GM18517 (cell line): ENCODE measurements around the gene MXD3.

Experiments
- ATAC-seq: cut with Tn5 transposase; IDR thresholded peaks from one replicate; pipeline ENCODE4 v1.9.1; 2021; ENCODE audit warnings: mild to moderate bottlenecking, moderate library complexity; ENCODE audit not compliant: unreplicated experiment

The MXD3 gene

GRCh38 chr5:177327539-177328522 lies 16.1 kb upstream of the MXD3 start:
- no peak for ATAC-seq

- no peak for ATAC-seq
Observed at GRCh38 chr5:177325868-177326381, 14.2 kb upstream of the MXD3 start.

DNA sequence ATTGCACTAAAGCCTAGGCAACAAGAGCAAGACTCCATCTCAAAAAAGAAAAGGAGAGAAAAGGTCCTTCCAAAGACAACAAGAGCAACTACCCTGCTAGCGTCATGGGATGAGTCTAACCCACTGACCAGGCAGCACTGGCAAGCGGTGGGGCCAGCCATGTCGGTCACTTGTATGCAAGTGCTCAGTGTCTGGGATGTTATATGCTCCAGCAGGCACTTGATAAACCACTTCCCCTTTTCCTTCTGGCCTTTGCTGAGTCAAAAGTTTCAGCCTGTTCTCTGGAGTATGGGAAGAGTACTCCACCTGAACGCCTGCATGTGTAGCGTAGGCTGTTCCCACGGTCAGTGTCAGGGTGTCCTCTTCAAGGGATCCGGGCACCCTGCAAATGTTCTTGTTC lies 9.2 kb upstream of the MXD3 start:
- ATAC-seq, result no peak

- ATAC-seq, result no peak
Observed at GRCh38 chr5:177319913-177320588, 8.4 kb upstream of the MXD3 start.

DNA sequence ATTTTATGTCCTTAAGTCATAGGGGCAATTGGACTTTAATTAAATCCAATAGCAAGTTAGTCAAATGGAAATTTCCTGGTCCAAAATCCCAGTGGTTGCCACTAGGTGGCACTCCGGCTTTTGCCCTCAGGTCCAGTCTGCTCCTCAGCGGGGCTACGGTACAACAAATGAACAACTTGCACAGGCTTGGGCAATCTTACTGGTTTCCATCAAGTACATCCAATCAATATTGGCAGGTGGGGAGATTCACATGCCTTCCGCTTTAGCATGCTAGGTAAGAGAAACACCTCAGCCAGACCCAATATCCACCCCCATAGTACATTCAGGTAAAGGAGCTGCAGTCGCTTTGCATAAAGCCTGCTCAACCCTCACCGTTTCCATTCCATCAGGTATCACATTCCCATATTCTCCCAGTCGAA lies 6.3 kb upstream of the MXD3 start:
- ATAC-seq, result no peak

GRCh38 chr5:177316005-177316404 lies 4.3 kb upstream of the MXD3 start:
- ATAC-seq, result no peak

GRCh38 chr5:177315411-177315810 lies 3.7 kb upstream of the MXD3 start:
- ATAC-seq, result no peak

DNA sequence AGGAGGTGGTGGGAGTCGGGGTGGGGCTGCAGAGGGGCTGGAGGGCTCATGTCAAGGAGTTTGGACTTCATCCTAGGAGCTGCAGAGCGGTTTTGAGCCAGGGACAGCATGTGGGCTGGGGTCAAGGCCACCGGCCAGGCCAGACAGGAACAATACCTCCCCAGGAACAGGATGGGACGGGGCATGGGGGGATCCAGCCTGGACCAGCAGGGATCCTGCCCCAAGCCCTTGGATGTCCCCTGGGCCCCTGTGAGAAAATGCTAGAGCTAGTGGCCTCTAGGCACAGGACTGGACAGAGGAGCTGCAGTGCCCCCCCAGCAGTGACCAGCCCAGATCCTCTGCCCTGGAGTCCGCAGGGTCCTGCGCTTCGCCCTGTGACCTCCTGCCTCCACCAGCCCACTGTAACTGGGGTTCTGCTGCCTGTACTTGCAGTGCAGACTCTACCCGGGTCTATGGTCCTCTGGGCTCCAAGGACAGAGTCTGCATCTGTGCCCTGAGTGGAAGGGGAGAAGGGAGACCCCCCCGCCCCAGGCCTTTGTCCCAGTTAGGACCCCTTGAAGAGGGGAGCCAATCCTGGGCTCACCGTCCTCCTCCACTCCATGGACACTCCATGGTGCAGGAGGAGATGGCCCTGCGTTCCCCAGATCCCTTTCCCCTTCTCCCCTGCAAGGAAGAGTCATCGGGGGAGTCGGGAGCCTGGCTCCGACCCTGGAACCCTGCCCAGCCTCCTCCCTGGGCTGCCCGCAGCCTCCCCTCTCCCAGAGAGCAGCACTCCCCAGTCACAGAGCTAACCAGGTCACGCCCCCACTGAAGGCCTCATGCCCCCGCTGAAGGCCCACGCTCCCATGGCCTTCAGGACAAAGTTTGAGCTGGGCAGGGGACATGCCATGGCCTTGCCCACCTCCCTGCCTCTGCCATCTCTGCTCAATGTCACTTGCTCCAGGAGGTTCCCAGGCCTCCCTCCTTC lies 3.0 kb upstream of the MXD3 start:
- ATAC-seq, result no peak

GRCh38 chr5:177313561-177314259 lies 2.0 kb upstream of the MXD3 start:
- ATAC-seq, result no peak

- ATAC-seq, result peak; percentile 35
Observed at GRCh38 chr5:177312649-177313181, 1.0 kb upstream of the MXD3 start.

DNA sequence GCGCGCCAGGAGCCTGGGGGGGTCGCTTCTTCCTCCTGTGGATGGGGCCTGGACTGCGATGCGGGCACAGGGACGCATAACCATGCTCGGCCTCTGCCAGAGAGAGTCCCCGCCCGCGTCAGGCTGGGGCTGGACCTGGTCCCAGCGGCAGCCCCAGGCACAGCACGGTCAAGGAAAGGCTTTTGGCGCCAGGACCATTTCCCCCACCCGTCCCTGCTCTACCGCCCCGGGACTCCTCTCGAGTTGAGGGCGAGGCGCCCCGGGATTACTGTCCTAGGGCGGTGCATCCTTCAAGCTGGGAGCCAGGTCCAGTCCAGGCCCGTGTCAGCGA lies 341 bp downstream of the MXD3 start:
- no peak for ATAC-seq

GRCh38 chr5:177310757-177311391 lies 824 bp downstream of the MXD3 start:
- no peak for ATAC-seq

DNA sequence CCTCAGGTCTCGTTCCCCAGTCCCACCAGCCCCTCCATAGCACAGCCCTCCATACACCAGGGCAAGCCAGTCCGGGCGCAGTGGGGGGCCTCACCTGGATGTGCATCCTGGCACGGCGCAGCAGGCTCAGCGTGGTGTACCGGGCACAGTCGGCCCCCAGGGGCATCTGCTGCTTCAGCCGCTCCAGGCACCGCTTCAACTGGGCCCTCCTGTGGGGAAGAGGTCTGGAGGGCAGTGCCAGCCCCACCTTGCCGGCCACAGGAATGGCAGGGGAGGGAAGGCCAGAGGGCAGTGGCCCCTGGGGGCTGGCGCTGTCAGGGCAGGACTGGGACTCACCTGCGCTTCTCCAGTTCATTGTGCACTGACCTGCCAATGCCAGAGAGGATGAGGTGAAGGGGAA lies 1.4 kb downstream of the MXD3 start:
- ATAC-seq, result no peak

DNA sequence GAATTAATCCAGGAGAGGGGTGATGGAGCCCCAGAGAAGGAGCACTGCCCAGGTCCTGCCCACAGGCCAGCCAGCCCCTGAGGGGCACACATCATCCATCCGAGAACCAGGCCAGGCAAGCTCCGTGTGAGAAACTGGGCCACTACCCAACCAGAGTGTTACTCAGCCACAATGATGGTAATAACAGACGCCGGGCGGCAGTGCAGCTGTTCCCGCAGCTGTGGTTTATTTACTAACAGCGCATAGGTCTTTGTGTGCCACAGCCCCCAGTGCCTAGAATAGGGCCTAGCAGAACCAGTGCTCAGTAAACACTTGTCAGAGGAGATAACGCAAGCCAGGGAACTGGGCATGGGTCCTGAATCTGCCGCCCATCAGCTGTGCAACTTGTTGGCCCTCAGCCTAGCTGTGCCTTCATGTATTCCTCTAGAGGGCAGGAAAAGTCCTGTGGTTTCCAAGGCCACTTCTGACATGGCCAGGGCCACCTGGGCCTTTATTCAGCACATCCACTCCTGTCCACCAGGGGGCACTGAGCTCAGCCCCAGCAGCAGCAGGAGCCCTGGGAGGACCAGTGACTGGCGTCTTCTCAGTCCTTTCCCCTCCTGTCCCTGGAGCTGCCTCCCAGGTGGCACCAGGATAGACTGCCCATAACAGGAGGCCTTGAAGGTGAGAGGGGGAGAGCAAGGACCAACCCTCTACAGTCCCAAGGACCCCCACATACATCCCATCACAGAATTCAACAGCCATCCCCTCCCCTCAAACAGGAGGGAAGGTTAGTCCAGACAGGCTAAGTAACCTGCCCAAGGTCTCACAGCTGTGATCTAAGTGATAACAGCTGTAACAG lies 2.1 kb downstream of the MXD3 start:
- ATAC-seq, result no peak

- ATAC-seq, result no peak
Observed at GRCh38 chr5:177308740-177309139, 3.0 kb downstream of the MXD3 start.

GRCh38 chr5:177307544-177308363 lies 3.9 kb downstream of the MXD3 start:
- ATAC-seq, result no peak

- no peak for ATAC-seq
Observed at GRCh38 chr5:177306674-177307543, 4.8 kb downstream of the MXD3 start.
